HCT116 (cell line): ENCODE measurements around the gene BCL6. TPM values are rescaled to one million over a fixed set of nuclear protein-coding genes. Genes with fewer than 3 reads are reported as not detected.

Experiments
- ATAC-seq: fragments of 200-7000 bp; cut with Tn5 transposase; 2 replicates; pipeline ENCODE4 v1.9.1; 2020; ENCODE audit warnings: mild to moderate bottlenecking, moderate library complexity
- BruUV-seq: library from RNA; stranded (reverse); fragments of 400-500 nt; replicated peaks from 2 replicates; lab custom pipeline; 2021; lab: Mats Ljungman, UMichigan
- CTCF ChIA-PET: fragments of 300-600 bp; sonication (Branson Sonifier 250); formaldehyde crosslinking; loops from one replicate; lab custom pipeline; 2021; ENCODE audit warnings: antibody characterized with exemption; lab: Charles Lee
- POLR2A ChIA-PET: fragments of 300-600, 350-600 bp; sonication (Branson Sonifier 250); formaldehyde crosslinking; loops from one replicate; lab custom pipeline; 2021; ENCODE audit warnings: antibody characterized with exemption; lab: Charles Lee
- RAD21 ChIA-PET, 2 experiments: fragments of 300-600 bp; sonication (Branson Sonifier 250); formaldehyde crosslinking; loops; one replicate each; lab custom pipeline; 2023; ENCODE audit warnings: low total read pairs in 2 of 2; ENCODE audit not compliant: uncharacterized antibody in 2 of 2, unreplicated experiment in 2 of 2, low non-redundant PET in 1 of 2; lab: Charles Lee
- DNase-seq: peaks from one replicate; pipeline ENCODE4 v3.0.0-alpha.2; 2010; ENCODE audit warnings: low read depth, low spot score
- H2AFZ ChIP-seq: fragments of 200-600 bp; shearing (Covaris generic), sonication (generic); 2 replicates; pipeline ENCODE4 v1.6.1; 2017; ENCODE audit warnings: low read depth, mixed run types, mixed read lengths, antibody characterized with exemption, low read length; ENCODE audit not compliant: poor library complexity, severe bottlenecking
- H3K27ac ChIP-seq: 2 replicates; pipeline ENCODE4 v1.5.1; 2012; ENCODE audit warnings: low read depth, low read length
- H3K27me3 ChIP-seq: fragments of 200-600 bp; sonication (generic); 2 replicates; pipeline ENCODE4 v1.6.1; 2016; ENCODE audit warnings: mixed run types, low read length, mixed read lengths; ENCODE audit not compliant: insufficient read depth
- H3K36me3 ChIP-seq, 2 experiments: fragments of 200-500 bp in 1 of 2; fragments of 200-600 bp in 1 of 2; sonication (Bioruptor generic) in 1 of 2; sonication (generic) in 1 of 2; 2 replicates each; pipeline versions ENCODE4 v1.5.1 to v1.6.1; 2014 to 2016; ENCODE audit warnings: low read length in 2 of 2, inconsistent platforms in 1 of 2, mixed read lengths in 1 of 2, mixed run types in 1 of 2; ENCODE audit not compliant: insufficient read depth in 2 of 2, control insufficient read depth in 1 of 2
- H3K4me1 ChIP-seq, 2 experiments: fragments of 200-600 bp in 1 of 2; sonication (generic) in 1 of 2; 2 replicates each; pipeline versions ENCODE4 v1.5.1 to v1.6.1; 2012 to 2017; ENCODE audit warnings: low read length in 2 of 2, inconsistent platforms in 1 of 2, mild to moderate bottlenecking in 1 of 2, mixed read lengths in 1 of 2, mixed run types in 1 of 2, moderate library complexity in 1 of 2; ENCODE audit not compliant: insufficient read depth in 2 of 2, control insufficient read depth in 1 of 2
- H3K4me2 ChIP-seq: fragments of 200-600 bp; sonication (generic); 2 replicates; pipeline ENCODE4 v1.6.1; 2017; ENCODE audit warnings: mixed run types, low read length, mixed read lengths
- H3K4me3 ChIP-seq, 2 experiments: fragments of 200-600 bp in 1 of 2; sonication (generic) in 1 of 2; replicated peaks in 1 of 2; 2 replicates each; pipeline ENCODE4 v1.5.1; 2011 to 2016; ENCODE audit warnings: low read length in 2 of 2, control low read depth in 1 of 2, low read depth in 1 of 2, mild to moderate bottlenecking in 1 of 2, mixed read lengths in 1 of 2, mixed run types in 1 of 2
- H3K79me2 ChIP-seq: fragments of 200-600 bp; sonication (generic); 2 replicates; pipeline ENCODE4 v1.6.1; 2017; ENCODE audit warnings: mild to moderate bottlenecking, mixed run types, low read length, moderate library complexity, mixed read lengths; ENCODE audit not compliant: insufficient read depth
- H3K9ac ChIP-seq: fragments of 200-600 bp; sonication (generic); 2 replicates; pipeline ENCODE4 v1.6.1; 2016; ENCODE audit warnings: low read length, mixed read lengths
- H3K9me2 ChIP-seq: fragments of 200-600 bp; sonication (generic), shearing (Covaris generic); 2 replicates; pipeline ENCODE4 v1.6.1; 2017; ENCODE audit warnings: mixed run types, mild to moderate bottlenecking, moderate library complexity; ENCODE audit not compliant: insufficient read depth
- H3K9me3 ChIP-seq, 2 experiments: fragments of 200-500 bp in 1 of 2; fragments of 200-600 bp in 1 of 2; sonication (Bioruptor generic) in 1 of 2; sonication (generic) in 1 of 2; 2 replicates each; pipeline ENCODE4 v1.6.1; 2014 to 2017; ENCODE audit warnings: low read length in 2 of 2, mixed read lengths in 2 of 2, inconsistent platforms in 1 of 2, low read depth in 1 of 2, mild to moderate bottlenecking in 1 of 2, mixed run types in 1 of 2, moderate library complexity in 1 of 2; ENCODE audit not compliant: control insufficient read depth in 1 of 2, insufficient read depth in 1 of 2
- H4K20me1 ChIP-seq: fragments of 200-600 bp; sonication (generic), shearing (Covaris generic); 2 replicates; pipeline ENCODE4 v1.6.1; 2017; ENCODE audit warnings: mixed run types, mild to moderate bottlenecking, moderate library complexity; ENCODE audit not compliant: insufficient read depth
- EZH2 ChIP-seq: fragments of 200-600 bp; sonication (generic); IDR thresholded peaks from 2 replicates; pipeline ENCODE4 v1.6.1; 2017; ENCODE audit warnings: antibody characterized with exemption, mixed run types
- POLR2A ChIP-seq: IDR thresholded peaks from 2 replicates; pipeline ENCODE4 v1.7.0; 2011; ENCODE audit warnings: borderline replicate concordance; ENCODE audit not compliant: insufficient read depth, insufficient read length; ENCODE audit errors: extremely low read depth
- RAD21 ChIP-seq: IDR thresholded peaks from 2 replicates; pipeline ENCODE4 v1.6.1; 2012; ENCODE audit warnings: low read depth, mild to moderate bottlenecking
- TCF7L2 ChIP-seq: IDR thresholded peaks from 2 replicates; pipeline ENCODE4 v1.7.0; 2011; ENCODE audit warnings: borderline replicate concordance, inconsistent platforms; ENCODE audit not compliant: insufficient read depth, insufficient read length; ENCODE audit errors: extremely low read depth
- YY1 ChIP-seq: IDR thresholded peaks from 2 replicates; pipeline ENCODE4 v1.6.1; 2011; ENCODE audit warnings: low read length, low read depth, moderate library complexity, mild to moderate bottlenecking; ENCODE audit not compliant: insufficient replicate concordance; ENCODE audit errors: extremely low read depth
- ZFX ChIP-seq: fragments of 450-650 bp; IDR thresholded peaks from 2 replicates; pipeline ENCODE4 v1.6.1; 2017
- intact Hi-C: fragments of 100-400 bp; cut with micrococcal nuclease; formaldehyde crosslinking; loops from 2 replicates; pipeline ENCODE4 v1.10.0; 2022
- total RNA-seq: library from RNA; stranded (reverse); gene quantifications from one replicate; pipeline ENCODE4 v1.2.1, GENCODE V29; 2021; ENCODE audit not compliant: unreplicated experiment
- TF ChIP-seq, protein P1 (sequence below), 3 experiments: fragments of 200-600 bp in 1 of 3; sonication (generic) in 1 of 3; IDR thresholded peaks in 2 of 3; conservative IDR thresholded peaks in 1 of 3; 2 replicates each; pipeline ENCODE4 v1.5.1; 2012 to 2017; ENCODE audit warnings: low read depth in 2 of 3, low read length in 2 of 3, antibody characterized with exemption in 1 of 3, borderline replicate concordance in 1 of 3, control low read depth in 1 of 3, mild to moderate bottlenecking in 1 of 3, mixed read lengths in 1 of 3, mixed run types in 1 of 3, moderate library complexity in 1 of 3; ENCODE audit not compliant: insufficient read depth in 1 of 3

The BCL6 gene
- total RNA-seq, 1 experiment from 2014 or later, result 17.5 TPM

GRCh38 chr3:187782006-187782405 lies 36.7 kb upstream of the BCL6 start:
- ChIA-PET RAD21 (no interaction called here), CTCF (no interaction called here), POLR2A (no interaction called here)
- no peaks in the 10 kb centered on the region for H3K9me3 ChIP-seq
- no peak overlapping the region for H3K4me2 ChIP-seq
- no peaks in the 10 kb centered on the region for H3K27me3 ChIP-seq
- H3K4me1 ChIP-seq, result no peaks in the 10 kb centered on the region; a peak in 1 of 4 replicates
- H2AFZ ChIP-seq, result no peak overlapping the region
- intact Hi-C loops, result no loop called here
- no peaks in the 10 kb centered on the region for H4K20me1 ChIP-seq
- no peak overlapping the region for H3K4me3 ChIP-seq
- ATAC-seq, result no peak
- no peak for DNase-seq
- no peaks in the 10 kb centered on the region for H3K36me3 ChIP-seq
- no peaks in the 10 kb centered on the region for H3K9me2 ChIP-seq
- no TSS peak for BruUV-seq
- H3K79me2 ChIP-seq, result no peaks in the 10 kb centered on the region
- H3K9ac ChIP-seq, result no peak overlapping the region
- H3K27ac ChIP-seq, result no peak overlapping the region
- no peak for TF ChIP-seq EZH2
- TF ChIP-seq POLR2A, result no peak
- no peak for TF ChIP-seq TCF7L2
- TF ChIP-seq RAD21, result no peak
- no peak for TF ChIP-seq YY1

DNA sequence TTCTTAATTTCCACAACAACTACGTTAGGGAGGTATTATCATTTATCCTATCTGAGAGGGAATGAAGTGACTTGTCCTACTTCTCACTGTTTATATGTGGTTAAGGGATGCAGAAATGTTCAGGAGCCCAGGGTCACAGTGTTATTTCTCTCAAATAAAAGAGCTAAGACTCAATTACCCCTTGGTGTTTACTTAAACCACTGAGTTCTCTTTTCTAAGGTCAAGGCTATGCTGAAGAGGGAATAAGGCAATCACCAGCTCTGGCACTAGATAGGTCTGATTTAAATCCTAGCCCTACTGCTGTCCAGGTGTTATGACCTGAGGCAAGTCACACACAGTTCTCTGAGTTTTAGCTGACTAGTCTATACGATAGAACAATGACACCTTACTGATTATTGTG lies 35.7 kb upstream of the BCL6 start:
- Histone ChIP-seq H4K20me1 (no peaks in the 10 kb centered on the region), H3K4me2 (no peak overlapping the region), H3K36me3 (no peaks in the 10 kb centered on the region), H3K9me2 (no peaks in the 10 kb centered on the region)
- no peak for ATAC-seq
- CTCF ChIA-PET, result no interaction called here
- TF ChIP-seq, protein P1, sequence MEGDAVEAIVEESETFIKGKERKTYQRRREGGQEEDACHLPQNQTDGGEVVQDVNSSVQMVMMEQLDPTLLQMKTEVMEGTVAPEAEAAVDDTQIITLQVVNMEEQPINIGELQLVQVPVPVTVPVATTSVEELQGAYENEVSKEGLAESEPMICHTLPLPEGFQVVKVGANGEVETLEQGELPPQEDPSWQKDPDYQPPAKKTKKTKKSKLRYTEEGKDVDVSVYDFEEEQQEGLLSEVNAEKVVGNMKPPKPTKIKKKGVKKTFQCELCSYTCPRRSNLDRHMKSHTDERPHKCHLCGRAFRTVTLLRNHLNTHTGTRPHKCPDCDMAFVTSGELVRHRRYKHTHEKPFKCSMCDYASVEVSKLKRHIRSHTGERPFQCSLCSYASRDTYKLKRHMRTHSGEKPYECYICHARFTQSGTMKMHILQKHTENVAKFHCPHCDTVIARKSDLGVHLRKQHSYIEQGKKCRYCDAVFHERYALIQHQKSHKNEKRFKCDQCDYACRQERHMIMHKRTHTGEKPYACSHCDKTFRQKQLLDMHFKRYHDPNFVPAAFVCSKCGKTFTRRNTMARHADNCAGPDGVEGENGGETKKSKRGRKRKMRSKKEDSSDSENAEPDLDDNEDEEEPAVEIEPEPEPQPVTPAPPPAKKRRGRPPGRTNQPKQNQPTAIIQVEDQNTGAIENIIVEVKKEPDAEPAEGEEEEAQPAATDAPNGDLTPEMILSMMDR (IDR thresholded peaks at IDR 0.05 in 2 of 3, conservative IDR thresholded peaks at IDR 0.05 in 1 of 3; ENCODE audit: borderline replicate concordance in 1 of 3, insufficient read depth in 1 of 3, low read depth in 2 of 3, low read length in 2 of 3), result no peak
- TF ChIP-seq ZFX (no peak), YY1 (no peak)
- TF ChIP-seq, all 23 proteins: peak for 0
- Histone ChIP-seq H3K4me3 (no peak overlapping the region), H3K9ac (no peak overlapping the region), H3K27me3 (no peaks in the 10 kb centered on the region), H3K4me1 (no peaks in the 10 kb centered on the region; a peak in 1 of 4 replicates), H3K79me2 (no peaks in the 10 kb centered on the region), H3K27ac (no peak overlapping the region), H3K9me3 (no peaks in the 10 kb centered on the region), H2AFZ (no peak overlapping the region)
- no TSS peak for BruUV-seq
- ChIA-PET POLR2A (no interaction called here), RAD21 (no interaction called here)
- intact Hi-C loops, result no loop called here
- no peak for DNase-seq
